AG08396 (cell line): ENCODE results near the gene LONRF2.
"Not testable (repeated sequence)": the region's sequence is repeated elsewhere in the genome, so short reads cannot be mapped to it uniquely, and the experiment has no call there.

Experiments used
- DNase-seq: peaks from one replicate; pipeline ENCODE4 v3.0.0; 2012; ENCODE audit warnings: low spot score, mixed read lengths

LONRF2 gene

DNA sequence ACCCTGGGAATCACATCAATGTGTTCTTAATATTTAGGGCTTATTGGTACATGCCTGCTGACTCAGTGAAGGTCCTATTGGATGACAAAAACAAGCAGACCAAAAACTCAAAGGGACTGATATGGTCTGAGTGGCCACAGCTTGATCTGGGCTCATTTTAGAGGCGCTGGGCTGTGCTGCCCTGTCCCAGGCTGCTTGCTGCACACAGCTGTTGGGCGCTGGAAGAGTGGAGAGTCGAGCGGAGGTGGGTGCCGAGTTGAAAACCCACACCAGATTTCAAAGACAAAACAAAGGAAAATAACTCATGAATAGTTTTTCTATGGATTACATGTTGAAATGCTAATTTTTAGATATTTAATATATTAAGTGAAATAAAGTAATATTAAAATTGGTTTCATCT is 68.5 kb downstream of the LONRF2 start:
- DNase-seq, result no peak

DNA sequence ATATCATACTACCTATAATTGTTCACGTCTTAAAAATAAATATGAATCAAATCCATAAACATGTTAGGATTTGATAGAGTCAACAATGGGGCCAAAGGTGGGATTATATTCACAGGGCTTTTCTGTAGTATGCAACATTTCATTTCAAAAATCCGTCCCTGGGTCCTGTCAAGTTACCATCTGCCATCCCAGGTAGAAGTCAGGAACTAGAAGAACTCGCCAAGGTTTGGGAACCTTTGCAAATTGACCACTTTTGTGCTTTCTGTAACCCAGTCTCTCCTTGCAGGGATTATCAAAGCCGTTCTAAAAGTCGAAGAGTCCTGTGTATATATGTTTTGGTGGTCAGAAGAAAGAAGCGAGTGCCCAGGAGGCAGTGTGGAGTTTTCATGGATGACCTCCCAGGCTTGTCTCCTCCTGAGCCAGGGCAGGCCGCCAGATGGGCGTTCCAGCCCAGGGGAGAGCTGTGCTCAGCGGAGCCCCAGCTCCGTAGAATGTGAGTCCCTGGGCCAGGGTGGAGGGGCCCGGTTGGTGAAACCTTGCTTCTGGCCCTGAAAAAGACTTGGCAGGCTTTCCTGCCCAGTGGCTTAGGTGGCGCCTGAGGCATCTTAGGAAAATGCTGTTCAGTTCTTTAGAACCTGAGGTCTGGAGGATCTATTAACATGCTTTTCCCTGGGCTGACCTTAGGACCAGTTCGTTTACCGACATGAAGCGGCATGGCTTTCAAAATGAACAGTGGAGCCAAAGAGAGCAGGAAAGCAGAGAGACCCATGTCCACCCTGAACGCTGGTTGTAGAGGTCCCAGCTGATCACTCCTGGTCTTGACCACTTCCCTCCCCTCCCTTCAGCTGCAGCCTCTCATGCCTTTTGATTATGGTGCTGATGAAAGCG is 69.2 kb downstream of the LONRF2 start:
- no peak for DNase-seq

DNA sequence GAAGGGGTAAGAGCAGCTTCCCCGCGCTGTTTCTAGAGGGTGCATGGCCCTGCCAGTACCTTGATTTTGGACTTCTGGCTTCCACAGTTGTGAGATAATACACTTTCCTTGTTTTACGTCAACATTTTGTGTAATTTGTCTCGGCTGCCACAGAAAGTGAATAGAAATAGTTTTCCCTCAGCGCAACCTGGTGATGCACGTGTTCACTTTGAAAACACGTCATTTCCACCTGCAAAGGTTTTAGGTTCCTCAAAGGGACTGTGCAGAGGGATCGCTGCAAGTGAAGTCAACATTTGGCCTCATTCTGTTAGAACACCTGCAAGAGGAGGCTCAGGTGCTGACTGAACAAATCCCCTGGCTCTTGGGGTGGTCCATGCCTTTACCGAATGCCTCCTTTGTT is 71.7 kb downstream of the LONRF2 start:
- no peak for DNase-seq

DNA sequence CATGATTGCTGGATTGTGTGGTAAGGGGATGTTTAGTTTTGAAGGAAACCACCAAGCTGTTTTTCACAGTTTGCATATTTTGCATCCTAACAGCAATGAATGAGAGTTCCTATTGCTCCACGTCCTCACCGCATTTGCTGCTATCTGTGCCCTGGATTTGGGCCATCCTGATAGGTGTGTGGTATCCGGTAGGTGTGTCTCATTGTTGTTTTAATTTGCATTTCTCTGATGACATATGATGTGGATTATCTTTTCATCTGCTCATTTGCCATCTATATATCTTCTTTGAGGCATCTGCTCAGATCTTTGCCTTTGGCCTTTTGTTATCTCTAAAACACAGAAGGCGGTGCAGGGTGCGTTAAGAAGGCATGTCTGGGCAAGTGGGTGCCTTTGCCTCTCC is 73.3 kb downstream of the LONRF2 start:
- DNase-seq, result no peak

DNA sequence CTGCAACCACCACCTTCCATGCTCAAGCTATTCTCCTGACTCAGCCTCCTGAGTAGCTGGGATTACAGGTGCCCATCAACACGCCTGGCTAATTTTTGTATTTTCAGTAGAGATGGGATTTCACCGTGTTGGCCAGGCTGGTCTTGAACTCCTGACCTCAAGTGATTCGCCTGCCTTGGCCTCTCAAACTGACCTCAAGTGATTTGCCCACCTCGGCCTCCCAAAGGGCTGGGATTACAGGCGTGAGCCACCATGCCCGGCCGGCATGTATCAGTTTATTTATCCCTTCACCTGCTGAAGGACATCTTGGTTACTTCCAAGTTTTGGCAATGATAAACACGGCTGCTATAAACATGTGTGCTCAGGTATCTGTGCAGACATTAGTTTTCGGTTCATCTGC is 73.7 kb downstream of the LONRF2 start:
- not testable (repeated sequence) for DNase-seq

DNA sequence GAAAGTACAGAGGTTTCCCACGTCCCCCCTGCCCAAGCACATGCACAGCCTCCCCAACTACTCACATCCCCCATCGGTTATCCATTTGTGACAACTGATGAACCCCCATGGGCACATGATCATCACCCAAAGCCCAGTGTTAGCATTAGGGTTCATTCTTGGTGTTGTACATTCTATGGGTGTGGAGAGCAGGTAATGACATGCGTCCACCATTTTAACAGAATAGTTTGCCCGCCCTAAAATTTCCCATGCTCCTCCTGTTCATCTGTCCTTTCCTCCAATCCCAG is 74.3 kb downstream of the LONRF2 start:
- no peak for DNase-seq

DNA sequence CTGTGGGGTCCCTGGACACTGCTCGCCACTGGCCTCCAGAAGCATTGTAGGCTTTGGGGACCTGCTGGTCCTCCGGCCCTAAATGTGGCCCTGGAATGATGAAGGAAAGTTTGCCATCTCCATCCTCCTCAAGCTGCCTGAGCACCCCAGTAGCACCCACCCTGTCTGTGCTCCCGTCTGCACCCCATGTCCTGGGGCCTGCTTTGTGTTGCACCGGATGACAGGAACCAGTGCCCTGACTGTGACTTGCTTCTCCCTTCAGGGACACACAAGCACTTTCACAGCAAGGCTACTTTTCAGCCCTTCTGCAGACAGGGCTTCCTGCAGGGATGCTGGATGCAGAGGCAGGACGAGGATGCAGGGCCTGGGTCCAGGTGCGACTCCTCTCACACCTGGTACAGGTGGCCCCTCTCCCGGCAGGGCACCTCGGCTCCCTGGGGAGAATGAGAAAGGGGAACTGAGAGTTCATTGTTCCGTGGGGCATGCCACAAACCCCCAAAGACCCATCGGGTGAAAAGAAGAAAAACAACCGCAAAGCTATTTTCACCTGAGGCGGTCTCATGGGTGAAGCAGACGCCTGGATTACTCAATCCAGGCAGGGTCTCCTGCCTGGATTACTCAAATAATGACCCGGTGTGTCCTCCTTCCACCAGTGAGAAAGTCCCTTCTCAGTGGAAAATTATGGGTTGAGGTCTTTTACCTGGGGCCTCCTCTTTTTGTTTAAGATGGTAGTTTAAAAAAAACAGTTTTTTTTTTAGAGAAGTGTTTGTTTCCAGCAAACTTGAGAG is 74.9 kb downstream of the LONRF2 start:
- DNase-seq, result no peak

DNA sequence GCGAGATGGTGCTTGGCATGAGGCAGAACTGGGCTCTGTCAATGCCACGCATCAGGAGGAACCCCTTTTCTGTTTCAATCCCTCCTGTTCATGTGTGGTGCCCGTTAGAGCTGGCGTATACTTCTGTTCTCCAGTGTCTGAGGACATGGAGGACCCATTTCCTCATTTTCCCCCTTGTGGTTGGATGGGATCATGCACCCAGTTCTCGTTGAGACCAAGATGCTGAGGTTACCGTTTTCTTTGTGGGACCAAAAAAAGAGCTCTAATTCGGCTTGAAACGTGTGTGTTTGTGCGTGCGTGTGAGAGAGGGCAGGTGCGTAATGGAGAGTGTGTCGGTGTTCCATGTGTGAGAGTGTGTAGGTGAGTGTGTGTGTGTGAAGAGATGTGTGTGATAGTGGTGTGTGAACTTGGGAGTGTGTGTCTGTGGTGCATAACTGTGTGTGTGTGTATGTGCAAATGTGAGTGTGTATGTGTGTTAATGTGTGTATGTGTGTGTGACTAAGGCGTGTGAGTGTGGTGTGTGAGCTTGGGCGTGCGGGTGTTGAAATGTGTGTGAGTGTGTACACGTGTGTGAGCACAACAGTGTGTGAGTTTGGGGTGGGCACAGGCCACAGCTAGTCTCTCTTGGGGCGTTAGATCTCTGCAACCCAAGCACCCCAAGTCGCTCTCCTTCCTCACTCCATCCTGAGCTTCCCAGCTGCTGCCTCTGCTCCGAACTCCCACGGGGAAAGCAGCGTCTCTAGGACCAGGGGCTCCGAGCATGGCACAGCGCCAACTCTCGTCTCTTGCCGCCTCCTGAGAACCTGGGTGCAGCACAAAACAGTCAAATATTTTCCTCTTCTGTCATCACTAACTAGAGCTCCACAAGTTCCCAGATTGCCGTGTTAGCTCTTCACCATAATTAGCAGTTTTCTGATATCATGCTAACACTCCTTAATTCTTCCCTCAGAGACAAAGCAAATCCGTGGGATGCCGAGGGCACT is 75.8 kb downstream of the LONRF2 start:
- no peak for DNase-seq

DNA sequence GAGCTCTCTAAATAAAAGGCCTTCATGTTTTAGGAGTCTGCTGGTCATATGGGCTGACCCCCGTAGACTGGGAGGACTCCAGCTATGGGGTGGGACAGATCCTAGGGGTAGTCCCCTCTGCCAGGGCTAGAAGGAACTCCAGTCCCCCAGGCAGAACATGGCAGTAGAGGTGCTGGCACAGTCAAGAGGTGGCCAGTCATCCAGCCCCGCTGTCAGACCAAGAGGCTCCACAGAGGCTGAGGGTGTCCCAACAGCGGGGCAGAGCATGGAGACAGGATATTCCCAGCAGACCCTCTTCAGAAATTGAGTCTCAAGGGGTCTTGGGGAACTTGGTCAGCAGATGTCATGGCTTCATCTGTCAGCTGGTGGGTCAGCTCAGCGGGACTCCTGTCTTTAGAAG is 76.6 kb downstream of the LONRF2 start:
- no peak for DNase-seq

DNA sequence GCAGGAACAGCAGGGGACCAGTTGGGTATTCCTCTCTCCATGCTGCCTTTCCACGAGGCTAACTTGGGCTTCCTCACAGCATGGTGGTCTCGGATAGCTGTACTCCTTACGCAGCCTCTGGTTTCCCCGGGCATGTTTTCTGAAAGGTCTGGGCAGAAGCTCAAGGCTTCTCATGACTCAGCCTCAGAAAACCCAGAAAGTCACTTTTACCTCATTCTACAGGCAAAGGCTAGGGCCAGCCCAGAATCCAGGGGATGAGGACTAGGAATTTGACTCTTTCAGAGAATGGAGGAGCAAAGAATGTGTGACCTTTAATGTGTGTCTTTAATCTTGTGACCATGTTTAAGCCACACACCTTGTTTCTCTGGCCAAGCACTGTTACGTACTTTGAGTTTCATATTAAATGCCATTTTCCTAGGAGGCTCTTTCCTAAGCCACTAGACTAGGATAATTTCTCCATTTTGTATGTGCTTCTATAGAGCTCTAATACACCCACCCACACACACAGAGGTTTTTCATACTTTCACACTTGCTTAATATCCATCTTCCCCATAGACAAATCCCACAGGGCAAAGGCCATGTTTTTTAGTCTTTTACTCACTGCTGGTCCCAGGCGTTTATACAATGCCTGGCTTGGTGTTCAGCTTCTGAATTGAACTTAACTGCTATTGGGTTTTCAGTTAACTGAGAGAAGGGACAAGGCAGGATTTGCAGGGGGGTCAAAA is 77.3 kb downstream of the LONRF2 start:
- DNase-seq, result peak; percentile 24

DNA sequence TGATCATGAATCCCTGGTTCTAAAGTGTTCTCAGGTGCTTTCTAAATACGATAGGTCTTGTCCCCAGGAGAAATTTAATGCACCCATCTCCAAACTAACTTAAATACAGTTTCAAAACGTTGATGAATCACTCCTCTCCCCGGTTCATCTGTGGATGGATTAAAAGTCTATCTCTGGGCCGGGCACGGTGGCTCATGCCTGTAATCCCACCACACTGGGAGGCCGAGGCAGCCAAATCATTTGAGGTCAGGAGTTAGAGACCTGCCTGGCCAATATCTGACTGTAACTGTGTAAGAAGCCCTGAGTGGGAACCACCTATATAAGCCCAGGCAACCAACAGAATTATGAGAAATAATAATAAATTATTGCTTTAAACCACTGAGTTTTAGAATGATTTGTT is 78.7 kb downstream of the LONRF2 start:
- no peak for DNase-seq

DNA sequence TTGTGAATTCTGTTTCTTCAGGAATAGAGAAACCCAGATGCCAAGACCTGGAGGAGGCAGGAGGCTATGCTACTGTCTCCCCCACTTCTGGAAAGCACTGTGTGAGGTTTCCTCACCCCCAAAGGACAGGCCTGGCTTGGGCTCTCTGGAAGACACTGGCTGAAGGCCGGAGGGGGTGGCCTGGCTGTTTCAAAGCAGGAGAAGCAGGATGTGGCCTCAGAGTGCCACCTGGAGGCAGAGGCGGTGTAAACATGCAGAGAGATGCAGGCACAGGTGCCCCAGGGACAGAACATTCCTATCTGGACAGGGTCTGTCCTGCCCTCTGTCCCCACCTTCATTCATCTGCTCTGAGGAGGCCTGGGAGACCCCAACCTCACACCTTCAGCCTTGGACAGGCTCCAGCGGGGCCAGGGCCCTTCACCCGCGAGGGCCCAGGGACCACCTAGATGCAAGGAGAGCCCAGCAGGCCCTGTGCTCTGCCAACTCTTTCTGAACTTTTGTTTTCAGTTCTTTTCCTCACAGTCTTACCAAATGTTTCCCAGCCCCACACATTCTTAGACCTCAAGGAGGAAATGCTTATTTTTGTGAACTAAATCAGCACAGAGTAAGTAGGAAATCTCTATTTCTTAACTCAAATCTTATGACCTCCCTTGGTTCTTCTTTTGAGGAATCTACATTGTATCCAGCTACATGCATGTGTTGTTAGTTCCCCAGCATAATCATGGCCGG is 79.2 kb downstream of the LONRF2 start:
- DNase-seq, result peak; percentile 72

DNA sequence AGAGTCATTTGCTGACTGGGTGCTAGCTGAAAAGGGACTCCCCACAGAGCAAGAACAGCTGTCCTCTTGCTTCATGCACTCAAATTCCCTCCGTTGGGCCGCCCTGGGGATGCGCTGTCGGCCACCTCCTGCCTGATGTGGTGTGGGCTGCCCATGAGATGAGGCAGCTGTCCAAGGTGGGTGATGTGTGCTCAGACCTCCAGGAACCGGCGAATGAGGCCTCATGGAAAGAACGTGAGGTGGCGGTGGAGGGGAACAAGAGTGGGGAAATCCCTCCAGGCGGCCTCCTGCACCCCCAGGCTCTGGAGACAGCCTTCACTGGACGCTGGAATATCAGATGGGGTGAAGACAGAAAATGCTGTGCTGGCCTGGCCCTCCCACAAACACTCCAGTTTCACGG is 79.8 kb downstream of the LONRF2 start:
- DNase-seq, result no peak

DNA sequence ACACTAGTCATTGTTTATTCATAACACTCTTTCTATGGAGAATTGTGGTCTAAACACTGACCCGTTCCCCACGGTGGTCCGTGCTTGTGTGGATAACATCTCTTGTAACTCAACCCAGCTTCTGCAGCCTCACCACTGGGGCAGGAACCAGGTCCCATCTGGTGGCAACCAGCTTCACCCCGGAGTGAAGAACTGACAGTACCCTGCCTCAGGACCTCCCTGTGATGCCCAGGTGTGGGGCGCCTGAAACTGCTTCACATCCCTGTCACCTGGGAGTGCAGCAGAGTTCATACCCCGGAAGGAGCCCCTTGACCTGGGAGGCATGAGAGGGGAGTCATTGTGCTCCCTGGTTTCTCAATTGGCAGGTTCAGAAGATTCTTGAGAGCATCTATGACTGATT is 81.1 kb downstream of the LONRF2 start:
- DNase-seq, result no peak

DNA sequence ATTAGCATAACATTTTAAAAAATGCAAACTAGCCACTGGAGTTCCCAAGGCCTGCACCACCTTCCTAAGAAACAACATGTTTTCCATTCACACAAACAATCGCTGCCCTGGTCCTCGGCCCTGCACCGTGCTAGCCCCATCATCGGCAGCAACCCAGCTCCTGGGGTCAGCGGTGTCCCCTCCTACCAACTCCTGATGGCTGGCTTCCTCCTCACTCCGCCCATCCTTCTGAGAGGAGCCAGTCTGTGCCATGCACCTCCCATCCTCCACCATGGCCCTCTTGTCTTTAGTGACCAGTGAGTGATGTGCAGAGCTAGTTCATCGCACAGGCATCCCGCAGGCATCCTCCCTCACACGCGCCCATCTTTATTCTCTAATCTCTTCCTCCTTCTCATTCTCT is 81.9 kb downstream of the LONRF2 start:
- no peak for DNase-seq

DNA sequence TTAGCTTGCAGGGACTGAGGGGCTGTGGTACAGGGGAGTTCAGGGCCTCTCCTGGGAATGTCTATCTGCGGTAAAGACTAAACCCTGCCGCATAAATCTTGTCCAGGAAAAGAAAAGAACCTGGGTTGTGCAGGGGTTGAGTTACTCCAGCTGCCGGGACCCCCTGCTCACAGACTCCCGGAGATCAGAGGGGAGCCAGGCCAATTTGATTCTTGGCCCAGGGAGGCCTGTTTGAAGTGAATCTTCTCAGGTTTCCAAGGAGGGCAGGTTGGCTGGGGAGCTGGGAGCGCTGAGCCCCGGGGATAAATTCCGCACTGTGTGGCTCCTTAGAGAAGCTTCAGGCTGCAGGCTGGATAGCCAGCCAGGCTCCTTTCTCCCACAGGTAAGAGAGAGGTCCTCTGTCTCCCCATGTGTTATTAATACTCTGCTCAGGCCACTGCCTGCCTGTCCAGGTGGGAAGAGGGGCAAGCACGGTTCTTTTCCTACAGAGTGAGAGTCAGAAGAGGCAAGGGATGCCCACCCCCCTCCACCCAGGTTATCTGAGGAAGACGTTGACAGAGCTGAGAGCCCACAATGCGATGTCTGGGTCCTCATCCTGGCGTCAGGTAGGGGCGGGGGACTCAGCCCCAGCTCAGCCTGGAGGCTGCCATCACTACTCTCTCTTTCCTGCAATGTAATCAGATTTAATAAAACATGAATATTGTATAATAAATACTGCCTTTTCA is 82.7 kb downstream of the LONRF2 start:
- DNase-seq, result no peak

DNA sequence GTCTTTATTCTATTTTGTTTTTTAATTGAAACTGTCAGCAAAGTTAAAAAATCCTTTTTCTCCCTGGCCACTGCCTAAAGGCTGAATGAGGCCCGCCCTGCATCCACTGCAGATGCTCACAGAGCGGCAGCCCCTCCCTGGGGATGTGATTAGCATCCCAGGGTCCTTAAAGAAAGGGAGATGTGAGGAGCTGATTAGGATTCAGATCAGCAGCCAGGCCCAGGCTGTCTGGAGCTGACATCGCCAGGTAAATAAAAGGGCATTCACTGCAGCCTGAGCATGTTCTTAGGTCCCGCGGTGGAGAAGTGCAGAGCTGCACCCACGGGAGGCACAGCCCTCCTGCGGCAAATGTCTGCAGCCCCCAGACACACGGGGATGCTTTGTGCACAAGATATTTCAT is 83.8 kb downstream of the LONRF2 start:
- no peak for DNase-seq

DNA sequence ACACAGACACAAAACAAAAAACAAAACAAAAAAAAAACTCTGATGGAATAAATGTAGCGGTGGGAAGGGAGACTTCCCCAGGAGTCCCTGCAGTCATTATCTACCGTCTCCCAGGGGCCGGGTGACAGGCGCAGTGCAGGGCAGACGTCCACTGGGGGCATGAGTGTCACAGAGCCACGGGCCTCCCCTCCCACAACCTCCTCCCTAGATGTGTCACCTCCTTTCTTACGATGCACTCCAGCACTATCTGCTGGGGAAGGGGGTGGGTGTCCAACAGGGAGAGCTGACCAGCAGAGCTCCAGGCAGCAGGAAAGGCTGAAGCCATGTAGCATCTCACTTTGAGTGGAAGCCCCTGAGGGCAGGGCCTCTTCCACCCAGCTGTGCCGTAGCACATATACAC is 84.5 kb downstream of the LONRF2 start:
- no peak for DNase-seq

DNA sequence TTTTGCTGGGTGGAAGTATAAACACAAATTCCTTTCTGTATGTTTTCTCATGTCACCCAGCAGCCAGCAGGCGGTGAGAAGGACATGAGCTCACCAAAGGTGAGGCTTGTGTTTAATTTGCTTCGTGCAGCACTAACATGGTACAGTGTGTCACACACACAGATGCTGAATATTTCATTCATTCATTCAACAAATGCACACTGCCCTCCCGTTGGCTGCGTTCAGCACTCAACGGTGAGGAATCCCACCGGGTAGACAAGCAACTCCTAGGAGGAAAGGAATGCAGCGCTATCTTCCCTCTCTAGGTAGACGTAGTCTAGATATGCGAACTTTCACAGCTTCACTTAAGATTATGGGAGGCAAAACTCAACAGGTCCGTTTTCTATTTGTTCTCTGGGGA is 85.1 kb downstream of the LONRF2 start:
- no peak for DNase-seq

DNA sequence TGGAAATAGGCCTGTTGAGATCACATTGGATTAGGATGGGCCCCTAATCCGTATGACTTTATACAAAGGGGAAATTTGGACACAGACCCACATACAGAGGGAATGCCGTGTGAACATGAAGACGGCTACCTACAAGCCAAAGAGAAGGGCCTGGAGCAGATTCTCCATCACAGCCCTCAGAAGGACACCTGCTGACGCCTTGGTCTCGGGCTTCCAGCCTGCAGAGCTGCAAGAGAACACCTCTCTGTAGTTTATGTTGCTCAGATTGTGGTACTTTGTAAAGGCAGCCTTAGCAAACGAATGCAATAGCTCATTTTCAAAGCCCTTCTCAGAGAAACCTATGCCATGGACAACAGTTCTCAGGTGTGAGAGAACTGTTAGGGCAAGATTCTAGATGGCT is 86.1 kb downstream of the LONRF2 start:
- no peak for DNase-seq
